Natural killer cell (primary cell): ENCODE data around the gene PSME2. TPM values are rescaled to one million over a fixed set of nuclear protein-coding genes. Genes with fewer than 3 reads are reported as not detected.

Experiments
- ATAC-seq, 3 donors: fragments of 150-1000 bp in 2 of 3; fragments of 200-7000 bp in 1 of 3; cut with Tn5 transposase; 1 replicate in 1 of 3; 2 replicates in 2 of 3; pipeline ENCODE4 v1.10.0; 2021; ENCODE audit warnings: mild to moderate bottlenecking in 2 of 3, moderate library complexity in 2 of 3
- DNase-seq, 2 donors: peaks; one replicate each; pipeline versions ENCODE4 v3.0.0 to v3.0.0-alpha.2; 2013 to 2021; ENCODE audit warnings: mixed read lengths in 1 of 2
- H3K27ac ChIP-seq: one replicate; pipeline ENCODE4 v1.5.1; 2013; ENCODE audit warnings: mild to moderate bottlenecking, low read length
- H3K27me3 ChIP-seq: one replicate; pipeline ENCODE4 v1.6.1; 2013; ENCODE audit warnings: low read length; ENCODE audit not compliant: control insufficient read depth, insufficient read depth
- H3K36me3 ChIP-seq: one replicate; pipeline ENCODE4 v1.6.1; 2013; ENCODE audit warnings: low read length; ENCODE audit not compliant: control insufficient read depth, insufficient read depth
- H3K4me1 ChIP-seq: one replicate; pipeline ENCODE4 v1.6.1; 2013; ENCODE audit warnings: low read length; ENCODE audit not compliant: control insufficient read depth, insufficient read depth
- H3K4me3 ChIP-seq: one replicate; pipeline ENCODE4 v1.5.1; 2013; ENCODE audit warnings: low read length
- H3K9me3 ChIP-seq: one replicate; pipeline ENCODE4 v1.6.1; 2013; ENCODE audit warnings: low read length; ENCODE audit not compliant: control insufficient read depth, insufficient read depth
- H3K27ac Mint-ChIP-seq, 2 donors: one replicate each; pipeline ENCODE4 v1.8.0; 2022; ENCODE audit warnings: mild to moderate bottlenecking in 2 of 2, mixed read lengths in 2 of 2, moderate library complexity in 1 of 2
- H3K27me3 Mint-ChIP-seq, 2 donors: one replicate each; pipeline ENCODE4 v1.8.0; 2022; ENCODE audit warnings: low read depth in 2 of 2, mixed read lengths in 2 of 2
- H3K36me3 Mint-ChIP-seq: one replicate; pipeline ENCODE4 v1.8.0; 2022; ENCODE audit warnings: mixed read lengths
- H3K4me1 Mint-ChIP-seq, 2 donors: one replicate each; pipeline ENCODE4 v1.8.0; 2022; ENCODE audit warnings: mixed read lengths in 2 of 2
- H3K4me3 Mint-ChIP-seq: one replicate; pipeline ENCODE4 v1.8.0; 2022; ENCODE audit warnings: mild to moderate bottlenecking, moderate library complexity, mixed read lengths
- H3K9me3 Mint-ChIP-seq, 2 donors: one replicate each; pipeline ENCODE4 v1.8.0; 2022; ENCODE audit warnings: mixed read lengths in 2 of 2
- CTCF ChIP-seq: fragments of 200-600 bp; IDR thresholded peaks from one replicate; pipeline ENCODE4 v1.8.0; 2022; ENCODE audit warnings: antibody characterized with exemption
- WGBS: methylation state at CpG from one replicate; pipeline ENCODE4 v1.1.7; 2013; ENCODE audit warnings: missing lambda C conversion rate; ENCODE audit not compliant: insufficient coverage; 5-methylcytosine and 5-hydroxymethylcytosine counted together
- intact Hi-C: fragments of 100-400 bp; cut with micrococcal nuclease; formaldehyde crosslinking; loops from one replicate; pipeline ENCODE4 v1.14.2; 2022
- total RNA-seq, 4 donors: library from RNA; stranded (reverse); fragments of 120-200 nt in 1 of 4; gene quantifications; one replicate each; pipeline versions ENCODE4 v1.2.3 to v1.2.4, GENCODE V29; 2013 to 2022

The PSME2 gene
- total RNA-seq, 3 donors from 2014 or later (not counting 1 experiment from before 2014, with no cell fraction given): 193 to 237 (median 234) TPM

- intact Hi-C loops: loop anchor here (10.0 kb wide), 1 partner anchor 1213 kb away; the partner anchor contains the start of gene PRMT5
- peaks cover 46% of the 10 kb centered on the region for H3K4me1 ChIP-seq
- H3K36me3 ChIP-seq: peaks cover 25% of the 10 kb centered on the region
- H3K27ac ChIP-seq: peak overlapping the region; percentile 93
- 90% methylated on average over 8 of the region's 8 CpGs for WGBS
- Mint-ChIP-seq H3K36me3 (no peaks in the 10 kb centered on the region), H3K9me3 (no peaks in the 10 kb centered on the region), H3K27me3 (no peaks in the 10 kb centered on the region), H3K27ac (peak overlapping the region; percentile 91 to 94), H3K4me1 (peaks cover 42 to 51% of the 10 kb centered on the region in 2 donors), H3K4me3 (peak overlapping the region; percentile 61)
- TF ChIP-seq CTCF: no peak
- H3K4me3 ChIP-seq: no peak overlapping the region
- H3K9me3 ChIP-seq: no peaks in the 10 kb centered on the region
- no peaks in the 10 kb centered on the region for H3K27me3 ChIP-seq
- ATAC-seq: no peak
- no peak for DNase-seq
These were observed 8.6 kb downstream of the PSME2 start for GRCh38 chr14:24137529-24138395.

- no peaks in the 10 kb centered on the region for H3K36me3 Mint-ChIP-seq
- H3K4me1 Mint-ChIP-seq: peaks cover 39 to 46% of the 10 kb centered on the region in 2 donors
- Histone ChIP-seq H3K27ac (peak overlapping the region; percentile 93), H3K27me3 (no peaks in the 10 kb centered on the region), H3K4me1 (peaks cover 49% of the 10 kb centered on the region), H3K9me3 (no peaks in the 10 kb centered on the region), H3K36me3 (peaks cover 25% of the 10 kb centered on the region), H3K4me3 (peak overlapping the region; percentile 82)
- intact Hi-C loops: loop anchor here (1.0 to 10.0 kb wide), 3 partner anchors 10 to 1212 kb away; partner anchors contain the start of genes DCAF11, NRL, PRMT5 and RNF31
- H3K27ac Mint-ChIP-seq: peak overlapping the region; percentile 91 to 94
- ATAC-seq (no peak), DNase-seq (peak in 1 of 2 donors; percentile 25)
- H3K27me3 Mint-ChIP-seq: no peaks in the 10 kb centered on the region
- peak overlapping the region; percentile 97 for H3K4me3 Mint-ChIP-seq
- no peaks in the 10 kb centered on the region for H3K9me3 Mint-ChIP-seq
- no peak for TF ChIP-seq CTCF
- 31% methylated on average over 11 of the region's 13 CpGs for WGBS
These were observed 9.5 kb downstream of the PSME2 start for GRCh38 chr14:24136684-24137528.

- Histone ChIP-seq H3K36me3 (peaks cover 25% of the 10 kb centered on the region), H3K9me3 (no peaks in the 10 kb centered on the region), H3K27me3 (no peaks in the 10 kb centered on the region), H3K4me1 (peaks cover 47% of the 10 kb centered on the region), H3K4me3 (peak within 1 kb of the TSS; percentile 82), H3K27ac (peak within 1 kb of the TSS; percentile 93)
- no peak for TF ChIP-seq CTCF
- Mint-ChIP-seq H3K27ac (peak within 1 kb of the TSS; percentile 91 to 94), H3K9me3 (no peaks in the 10 kb centered on the region), H3K4me3 (peak within 1 kb of the TSS; percentile 97), H3K36me3 (no peaks in the 10 kb centered on the region), H3K27me3 (no peaks in the 10 kb centered on the region), H3K4me1 (peaks cover 37 to 39% of the 10 kb centered on the region in 2 donors)
- intact Hi-C loops: loop anchor here (1.0 to 10.0 kb wide), 3 partner anchors 11 to 1211 kb away; partner anchors contain the start of genes DCAF11, NRL, PRMT5 and RNF31
- 0% methylated on average over 75 of the region's 75 CpGs for WGBS
- DNase-seq: peak; percentile 95 to 97
- peak; percentile 95 to 99 (median 97) for ATAC-seq
These were observed 10.4 kb downstream of the PSME2 start, which contains the start of gene PSME1 for GRCh38 chr14:24135834-24136683. TSS of gene PSME1 (plus strand) at chr14:24136194. CDS start at chr14:24136263, 69 bp downstream.
